WTC11 (cell line): ENCODE data around the gene MOB3A.

Experiments used
- ELF4 ChIP-seq: sonication (generic); formaldehyde crosslinking; IDR thresholded peaks from 2 replicates; pipeline ENCODE4 v1.8.1; 2022; ENCODE audit warnings: low read depth, mild to moderate bottlenecking, moderate library complexity, missing genetic modification reagents
- ESRRA ChIP-seq: sonication (generic); formaldehyde crosslinking; IDR thresholded peaks from 2 replicates; pipeline ENCODE4 v1.8.1; 2022; ENCODE audit warnings: mild to moderate bottlenecking, missing genetic modification reagents, borderline replicate concordance
- IRF2 ChIP-seq: sonication (generic); formaldehyde crosslinking; IDR thresholded peaks from 2 replicates; pipeline ENCODE4 v1.8.0; 2022; ENCODE audit warnings: low read depth, missing genetic modification reagents, borderline replicate concordance
- NFE2L1 ChIP-seq: sonication (generic); formaldehyde crosslinking; IDR thresholded peaks from 2 replicates; pipeline ENCODE4 v1.8.1; 2023; ENCODE audit warnings: missing genetic modification reagents
- NR3C1 ChIP-seq: sonication (generic); formaldehyde crosslinking; conservative IDR thresholded peaks from 2 replicates; pipeline ENCODE4 v1.8.1; 2023; ENCODE audit warnings: low read depth, mild to moderate bottlenecking, missing genetic modification reagents
- PRRX2 ChIP-seq: fragments of 250-450 bp; sonication (Bioruptor Pico); IDR thresholded peaks from 2 replicates; pipeline ENCODE4 v1.8.0; 2021; ENCODE audit warnings: mild to moderate bottlenecking
- SP1 ChIP-seq: sonication (generic); formaldehyde crosslinking; conservative IDR thresholded peaks from 2 replicates; pipeline ENCODE4 v1.8.1; 2022; ENCODE audit warnings: missing genetic modification reagents
- TF ChIP-seq, protein P1 (sequence below): sonication (generic); formaldehyde crosslinking; conservative IDR thresholded peaks from 2 replicates; pipeline ENCODE4 v1.8.1; 2022; ENCODE audit warnings: mild to moderate bottlenecking, missing genetic modification reagents
- TF ChIP-seq, protein P2 (sequence below): fragments of 200-600 bp; IDR thresholded peaks from 2 replicates; pipeline ENCODE4 v1.8.0; 2022; ENCODE audit warnings: antibody characterized with exemption
- TF ChIP-seq, protein P3 (sequence below): sonication (generic); formaldehyde crosslinking; IDR thresholded peaks from 2 replicates; pipeline ENCODE4 v1.8.1; 2023; ENCODE audit warnings: mild to moderate bottlenecking, missing genetic modification reagents, moderate library complexity
- TF ChIP-seq, protein P4 (sequence below): sonication (generic); formaldehyde crosslinking; IDR thresholded peaks from 2 replicates; pipeline ENCODE4 v1.8.0; 2022; ENCODE audit warnings: mild to moderate bottlenecking, missing genetic modification reagents
- TF ChIP-seq, protein P5 (sequence below): sonication (generic); formaldehyde crosslinking; IDR thresholded peaks from 2 replicates; pipeline ENCODE4 v1.8.1; 2023; ENCODE audit warnings: mild to moderate bottlenecking, missing genetic modification reagents
- TF ChIP-seq, protein P6 (sequence below): sonication (generic); formaldehyde crosslinking; IDR thresholded peaks from 2 replicates; pipeline ENCODE4 v1.8.0; 2022; ENCODE audit warnings: mild to moderate bottlenecking, missing genetic modification reagents

DNA sequence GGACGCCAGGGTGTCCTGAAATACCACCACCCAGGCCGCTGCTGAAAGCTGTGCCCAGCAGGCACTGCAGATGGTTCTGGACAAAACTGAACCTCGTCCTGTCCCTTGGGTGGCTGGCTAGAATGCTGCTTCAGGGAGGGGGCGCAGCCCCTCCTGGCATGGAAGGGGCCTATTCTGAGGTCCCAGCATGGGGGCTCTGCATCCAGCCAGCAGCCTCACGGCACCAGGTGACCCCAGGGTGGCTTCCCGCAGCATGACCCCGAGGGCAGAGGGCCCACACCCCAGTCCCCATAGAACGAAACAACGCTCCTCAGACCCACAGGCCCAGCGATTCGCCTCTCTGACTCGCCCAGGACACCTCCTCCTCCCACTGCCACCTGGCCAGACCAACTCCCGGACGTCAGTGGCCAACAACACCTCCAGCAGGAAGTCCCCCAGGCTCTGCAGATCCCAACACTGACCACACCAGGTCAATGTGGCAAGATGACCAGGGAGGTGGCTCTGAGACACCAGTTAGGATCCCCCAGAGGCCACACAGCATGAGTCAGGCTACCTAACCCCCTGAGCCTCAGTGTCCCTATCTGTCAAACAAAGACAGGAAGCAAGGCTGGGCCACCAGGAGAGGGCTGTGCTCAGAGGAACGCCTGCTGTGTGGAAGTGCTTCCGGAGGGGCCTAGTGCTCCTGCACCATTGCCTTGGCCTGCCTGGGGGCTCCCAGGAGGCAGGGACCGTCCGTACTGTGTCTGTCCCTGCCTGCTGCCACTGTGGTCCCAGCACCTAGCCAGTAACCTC, 51.2 kb downstream of the MOB3A start:
- TF ChIP-seq IRF2 (no peak), NR3C1 (CRISPR knock-in tag) (no peak), ESRRA (CRISPR knock-in tag) (no peak), PRRX2 (no peak), SP1 (CRISPR knock-in tag) (no peak), NFE2L1 (no peak), ELF4 (CRISPR knock-in tag) (no peak)
- TF ChIP-seq, protein P1, sequence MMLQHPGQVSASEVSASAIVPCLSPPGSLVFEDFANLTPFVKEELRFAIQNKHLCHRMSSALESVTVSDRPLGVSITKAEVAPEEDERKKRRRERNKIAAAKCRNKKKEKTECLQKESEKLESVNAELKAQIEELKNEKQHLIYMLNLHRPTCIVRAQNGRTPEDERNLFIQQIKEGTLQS (CRISPR knock-in tag): no peak
- TF ChIP-seq, protein P2, sequence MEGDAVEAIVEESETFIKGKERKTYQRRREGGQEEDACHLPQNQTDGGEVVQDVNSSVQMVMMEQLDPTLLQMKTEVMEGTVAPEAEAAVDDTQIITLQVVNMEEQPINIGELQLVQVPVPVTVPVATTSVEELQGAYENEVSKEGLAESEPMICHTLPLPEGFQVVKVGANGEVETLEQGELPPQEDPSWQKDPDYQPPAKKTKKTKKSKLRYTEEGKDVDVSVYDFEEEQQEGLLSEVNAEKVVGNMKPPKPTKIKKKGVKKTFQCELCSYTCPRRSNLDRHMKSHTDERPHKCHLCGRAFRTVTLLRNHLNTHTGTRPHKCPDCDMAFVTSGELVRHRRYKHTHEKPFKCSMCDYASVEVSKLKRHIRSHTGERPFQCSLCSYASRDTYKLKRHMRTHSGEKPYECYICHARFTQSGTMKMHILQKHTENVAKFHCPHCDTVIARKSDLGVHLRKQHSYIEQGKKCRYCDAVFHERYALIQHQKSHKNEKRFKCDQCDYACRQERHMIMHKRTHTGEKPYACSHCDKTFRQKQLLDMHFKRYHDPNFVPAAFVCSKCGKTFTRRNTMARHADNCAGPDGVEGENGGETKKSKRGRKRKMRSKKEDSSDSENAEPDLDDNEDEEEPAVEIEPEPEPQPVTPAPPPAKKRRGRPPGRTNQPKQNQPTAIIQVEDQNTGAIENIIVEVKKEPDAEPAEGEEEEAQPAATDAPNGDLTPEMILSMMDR: no peak
- TF ChIP-seq, protein P3, sequence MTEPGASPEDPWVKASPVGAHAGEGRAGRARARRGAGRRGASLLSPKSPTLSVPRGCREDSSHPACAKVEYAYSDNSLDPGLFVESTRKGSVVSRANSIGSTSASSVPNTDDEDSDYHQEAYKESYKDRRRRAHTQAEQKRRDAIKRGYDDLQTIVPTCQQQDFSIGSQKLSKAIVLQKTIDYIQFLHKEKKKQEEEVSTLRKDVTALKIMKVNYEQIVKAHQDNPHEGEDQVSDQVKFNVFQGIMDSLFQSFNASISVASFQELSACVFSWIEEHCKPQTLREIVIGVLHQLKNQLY: no peak
- TF ChIP-seq, protein P4, sequence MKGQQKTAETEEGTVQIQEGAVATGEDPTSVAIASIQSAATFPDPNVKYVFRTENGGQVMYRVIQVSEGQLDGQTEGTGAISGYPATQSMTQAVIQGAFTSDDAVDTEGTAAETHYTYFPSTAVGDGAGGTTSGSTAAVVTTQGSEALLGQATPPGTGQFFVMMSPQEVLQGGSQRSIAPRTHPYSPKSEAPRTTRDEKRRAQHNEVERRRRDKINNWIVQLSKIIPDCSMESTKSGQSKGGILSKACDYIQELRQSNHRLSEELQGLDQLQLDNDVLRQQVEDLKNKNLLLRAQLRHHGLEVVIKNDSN: no peak
- TF ChIP-seq, protein P5, sequence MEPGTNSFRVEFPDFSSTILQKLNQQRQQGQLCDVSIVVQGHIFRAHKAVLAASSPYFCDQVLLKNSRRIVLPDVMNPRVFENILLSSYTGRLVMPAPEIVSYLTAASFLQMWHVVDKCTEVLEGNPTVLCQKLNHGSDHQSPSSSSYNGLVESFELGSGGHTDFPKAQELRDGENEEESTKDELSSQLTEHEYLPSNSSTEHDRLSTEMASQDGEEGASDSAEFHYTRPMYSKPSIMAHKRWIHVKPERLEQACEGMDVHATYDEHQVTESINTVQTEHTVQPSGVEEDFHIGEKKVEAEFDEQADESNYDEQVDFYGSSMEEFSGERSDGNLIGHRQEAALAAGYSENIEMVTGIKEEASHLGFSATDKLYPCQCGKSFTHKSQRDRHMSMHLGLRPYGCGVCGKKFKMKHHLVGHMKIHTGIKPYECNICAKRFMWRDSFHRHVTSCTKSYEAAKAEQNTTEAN: no peak
- TF ChIP-seq, protein P6, sequence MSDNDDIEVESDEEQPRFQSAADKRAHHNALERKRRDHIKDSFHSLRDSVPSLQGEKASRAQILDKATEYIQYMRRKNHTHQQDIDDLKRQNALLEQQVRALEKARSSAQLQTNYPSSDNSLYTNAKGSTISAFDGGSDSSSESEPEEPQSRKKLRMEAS (CRISPR knock-in tag): no peak
